Brain microvascular endothelial cell (primary cell): ENCODE data around the gene PCDHGB6.

Source experiments
- DNase-seq: peaks from one replicate; pipeline ENCODE4 v3.0.0-alpha.2; 2020
- H3K27ac ChIP-seq: fragments of 250-450 bp; sonication (Bioruptor Pico); 2 replicates; pipeline ENCODE4 v1.5.1; 2020; ENCODE audit warnings: mild to moderate bottlenecking, moderate library complexity
- H3K27me3 ChIP-seq: fragments of 250-450 bp; sonication (Bioruptor Pico); replicated peaks from 2 replicates; pipeline ENCODE4 v1.5.1; 2020; ENCODE audit warnings: mild to moderate bottlenecking
- H3K36me3 ChIP-seq: fragments of 250-450 bp; sonication (Bioruptor Pico); replicated peaks from 2 replicates; pipeline ENCODE4 v1.5.1; 2020; ENCODE audit warnings: mild to moderate bottlenecking
- H3K4me3 ChIP-seq: 2 replicates; pipeline ENCODE4 v1.5.1; 2011; ENCODE audit warnings: low read depth, mild to moderate bottlenecking, control low read depth, low read length, moderate library complexity
- in situ Hi-C: cut with HindIII; loops from 2 replicates; pipeline ENCODE4 v1.10.0; 2017; ENCODE audit warnings: low sequenced_read_pairs, low pct_ligation_motif_present
- TF ChIP-seq, protein P1 (sequence below): IDR thresholded peaks from 2 replicates; pipeline ENCODE4 v1.5.1; 2011; ENCODE audit warnings: low read depth, mild to moderate bottlenecking, moderate library complexity, low read length, control low read depth, inconsistent platforms; ENCODE audit errors: missing control alignments

The PCDHGB6 gene

DNA sequence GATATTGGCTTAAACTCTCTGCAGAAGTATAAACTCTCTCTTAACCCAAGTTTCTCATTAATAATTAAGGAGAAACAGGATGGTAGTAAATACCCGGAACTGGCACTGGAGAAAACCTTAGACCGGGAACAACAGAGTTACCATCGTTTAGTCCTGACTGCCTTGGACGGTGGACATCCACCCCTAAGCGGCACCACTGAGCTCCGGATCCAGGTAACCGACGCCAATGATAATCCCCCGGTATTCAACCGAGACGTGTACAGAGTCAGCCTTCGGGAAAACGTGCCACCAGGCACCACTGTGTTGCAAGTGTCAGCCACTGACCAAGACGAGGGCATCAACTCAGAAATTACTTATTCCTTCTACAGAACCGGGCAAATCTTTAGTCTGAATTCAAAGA, 9.2 kb upstream of the PCDHGB6 start:
- Histone ChIP-seq H3K36me3 (no peaks in the 10 kb centered on the region), H3K4me3 (no peak overlapping the region), H3K27ac (no peak overlapping the region), H3K27me3 (no peaks in the 10 kb centered on the region)
- no peak for DNase-seq
- in situ Hi-C loops = no loop called here
- TF ChIP-seq, protein P1, sequence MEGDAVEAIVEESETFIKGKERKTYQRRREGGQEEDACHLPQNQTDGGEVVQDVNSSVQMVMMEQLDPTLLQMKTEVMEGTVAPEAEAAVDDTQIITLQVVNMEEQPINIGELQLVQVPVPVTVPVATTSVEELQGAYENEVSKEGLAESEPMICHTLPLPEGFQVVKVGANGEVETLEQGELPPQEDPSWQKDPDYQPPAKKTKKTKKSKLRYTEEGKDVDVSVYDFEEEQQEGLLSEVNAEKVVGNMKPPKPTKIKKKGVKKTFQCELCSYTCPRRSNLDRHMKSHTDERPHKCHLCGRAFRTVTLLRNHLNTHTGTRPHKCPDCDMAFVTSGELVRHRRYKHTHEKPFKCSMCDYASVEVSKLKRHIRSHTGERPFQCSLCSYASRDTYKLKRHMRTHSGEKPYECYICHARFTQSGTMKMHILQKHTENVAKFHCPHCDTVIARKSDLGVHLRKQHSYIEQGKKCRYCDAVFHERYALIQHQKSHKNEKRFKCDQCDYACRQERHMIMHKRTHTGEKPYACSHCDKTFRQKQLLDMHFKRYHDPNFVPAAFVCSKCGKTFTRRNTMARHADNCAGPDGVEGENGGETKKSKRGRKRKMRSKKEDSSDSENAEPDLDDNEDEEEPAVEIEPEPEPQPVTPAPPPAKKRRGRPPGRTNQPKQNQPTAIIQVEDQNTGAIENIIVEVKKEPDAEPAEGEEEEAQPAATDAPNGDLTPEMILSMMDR = no peak

DNA sequence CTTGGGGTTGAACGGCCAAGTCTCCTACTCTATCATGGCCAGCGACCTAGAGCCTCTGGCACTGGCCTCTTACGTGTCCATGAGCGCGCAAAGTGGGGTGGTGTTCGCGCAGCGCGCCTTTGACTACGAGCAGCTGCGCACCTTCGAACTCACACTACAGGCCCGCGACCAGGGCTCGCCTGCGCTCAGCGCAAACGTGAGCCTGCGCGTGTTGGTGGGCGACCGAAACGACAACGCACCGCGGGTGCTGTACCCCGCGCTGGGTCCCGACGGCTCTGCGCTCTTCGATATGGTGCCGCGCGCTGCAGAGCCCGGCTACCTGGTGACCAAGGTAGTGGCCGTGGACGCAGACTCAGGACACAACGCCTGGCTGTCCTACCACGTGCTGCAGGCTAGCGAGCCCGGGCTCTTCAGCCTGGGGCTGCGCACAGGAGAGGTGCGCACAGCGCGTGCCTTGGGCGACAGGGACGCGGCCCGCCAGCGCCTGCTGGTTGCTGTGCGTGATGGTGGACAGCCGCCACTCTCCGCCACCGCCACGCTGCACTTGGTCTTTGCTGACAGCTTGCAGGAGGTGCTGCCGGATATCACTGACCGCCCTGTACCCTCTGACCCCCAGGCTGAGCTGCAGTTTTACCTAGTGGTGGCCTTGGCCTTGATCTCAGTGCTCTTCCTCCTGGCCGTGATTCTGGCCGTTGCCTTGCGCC, 8.1 kb upstream of the PCDHGB6 start:
- Histone ChIP-seq H3K4me3 (no peak overlapping the region), H3K27ac (no peak overlapping the region), H3K36me3 (no peaks in the 10 kb centered on the region), H3K27me3 (no peaks in the 10 kb centered on the region)
- TF ChIP-seq, protein P1 = no peak
- in situ Hi-C loops = loop anchor here (25.0 kb wide), 1 partner anchor 113 kb away; no protein-coding TSS in a partner anchor
- DNase-seq = no peak

DNA sequence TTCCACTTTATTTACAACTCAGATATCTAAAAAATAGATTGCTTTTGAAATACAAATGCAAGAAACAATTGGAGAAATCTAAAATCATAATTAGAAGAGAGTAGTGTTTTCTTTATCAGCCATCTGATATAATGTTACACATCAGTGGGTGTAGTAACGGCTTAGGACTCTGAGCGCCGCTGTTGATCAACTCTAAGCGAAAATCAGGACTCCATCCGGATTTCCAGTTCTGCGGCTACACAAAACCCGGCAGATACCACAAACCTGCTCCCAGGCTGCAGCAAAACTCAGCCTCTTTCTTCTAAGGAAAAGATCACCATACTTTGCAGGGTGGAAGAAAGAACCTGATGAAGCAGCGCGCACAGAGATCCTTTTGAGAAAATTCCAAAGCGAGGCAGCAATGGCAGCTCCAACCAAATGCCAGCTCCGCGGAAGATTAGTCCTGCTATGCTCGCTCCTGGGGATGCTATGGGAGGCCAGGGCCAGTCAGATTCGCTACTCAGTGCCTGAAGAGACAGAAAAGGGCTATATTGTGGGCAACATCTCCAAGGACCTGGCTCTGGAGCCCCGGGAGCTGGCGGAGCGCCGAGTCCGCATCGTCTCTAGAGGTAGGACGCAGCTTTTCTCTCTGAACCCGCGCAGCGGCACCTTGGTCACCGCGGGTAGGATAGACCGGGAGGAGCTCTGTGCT, 5.1 kb upstream of the PCDHGB6 start, which contains the start of gene PCDHGA9:
Gene PCDHGA9 (plus strand): TSS at position 226 of the 691 bp plus-strand sequence. CDS start 175 bp downstream, at position 401.
- H3K4me3 ChIP-seq = peak within 1 kb of the TSS; percentile 22
- DNase-seq = peak; percentile 24
- no peaks in the 10 kb centered on the region for H3K36me3 ChIP-seq
- in situ Hi-C loops = loop anchor here (25.0 kb wide), 1 partner anchor 110 kb away; no protein-coding TSS in a partner anchor
- no peak within 1 kb of the TSS for H3K27ac ChIP-seq
- no peaks in the 10 kb centered on the region for H3K27me3 ChIP-seq
- TF ChIP-seq, protein P1 = peak; percentile 62

DNA sequence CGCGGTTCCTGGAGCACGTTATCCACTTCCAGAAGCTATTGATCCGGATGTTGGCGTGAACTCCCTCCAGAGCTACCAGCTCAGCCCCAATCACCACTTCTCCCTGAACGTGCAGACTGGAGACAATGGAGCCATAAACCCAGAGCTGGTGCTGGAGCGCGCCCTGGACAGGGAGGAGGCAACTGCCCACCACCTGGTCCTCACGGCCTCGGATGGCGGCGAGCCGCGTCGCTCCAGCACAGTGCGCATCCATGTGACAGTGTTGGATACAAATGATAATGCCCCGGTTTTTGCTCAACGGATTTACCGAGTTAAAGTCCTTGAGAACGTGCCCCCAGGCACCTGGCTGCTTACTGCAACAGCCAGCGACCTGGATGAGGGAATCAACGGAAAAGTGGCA, 4.4 kb upstream of the PCDHGB6 start:
- TF ChIP-seq, protein P1 = no peak
- Histone ChIP-seq H3K27me3 (no peaks in the 10 kb centered on the region), H3K4me3 (no peak overlapping the region), H3K36me3 (no peaks in the 10 kb centered on the region), H3K27ac (no peak overlapping the region)
- DNase-seq = no peak
- in situ Hi-C loops = loop anchor here (25.0 kb wide), 1 partner anchor 109 kb away; no protein-coding TSS in a partner anchor

DNA sequence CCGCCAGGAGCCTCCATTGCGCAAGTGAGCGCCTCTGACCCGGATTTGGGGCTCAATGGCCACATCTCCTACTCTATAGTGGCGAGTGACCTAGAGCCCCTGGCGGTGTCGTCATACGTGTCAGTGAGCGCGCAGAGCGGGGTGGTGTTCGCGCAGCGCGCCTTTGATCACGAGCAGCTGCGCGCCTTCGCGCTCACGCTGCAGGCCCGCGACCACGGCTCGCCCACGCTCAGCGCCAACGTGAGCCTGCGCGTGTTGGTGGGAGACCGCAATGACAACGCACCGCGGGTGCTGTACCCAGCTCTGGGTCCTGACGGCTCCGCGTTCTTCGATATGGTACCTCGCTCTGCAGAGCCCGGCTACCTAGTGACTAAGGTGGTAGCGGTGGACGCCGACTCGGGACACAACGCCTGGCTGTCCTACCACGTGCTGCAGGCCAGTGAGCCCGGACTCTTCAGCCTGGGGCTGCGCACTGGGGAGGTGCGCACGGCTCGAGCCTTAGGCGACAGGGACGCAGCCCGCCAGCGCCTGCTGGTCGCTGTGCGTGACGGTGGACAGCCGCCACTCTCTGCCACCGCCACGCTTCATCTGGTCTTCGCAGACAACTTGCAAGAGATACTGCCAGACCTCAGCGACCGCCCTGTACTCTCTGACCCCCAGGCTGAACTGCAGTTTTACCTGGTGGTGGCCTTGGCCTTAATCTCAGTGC, 1.9 kb downstream of the PCDHGB6 start:
- in situ Hi-C loops = loop anchor here (25.0 kb wide), 1 partner anchor 103 kb away; no protein-coding TSS in a partner anchor

More for the DNA sequence above, 1.9 kb downstream of the PCDHGB6 start:
- no peak for DNase-seq
- no peaks in the 10 kb centered on the region for H3K27me3 ChIP-seq
- TF ChIP-seq, protein P1 = no peak
- no peak overlapping the region for H3K4me3 ChIP-seq
- H3K27ac ChIP-seq = no peak overlapping the region
- H3K36me3 ChIP-seq = no peaks in the 10 kb centered on the region
